NCI-H1048 (cell line): ENCODE data around the gene SLC39A1.
"Not testable (repeated sequence)": the region's sequence is repeated elsewhere in the genome, so short reads cannot be mapped to it uniquely, and the experiment has no call there.

Experiments used
- DNase-seq: peaks from one replicate; lab custom pipeline; 2025; lab: John Stamatoyannopoulos, UW

SLC39A1 gene

GRCh38 chr1:153963030-153963849, at the start of gene SLC39A1:
Gene SLC39A1, minus strand, starts transcription at chr1:153963537. Its CDS starts 822 bp downstream, at chr1:153962715.
- peak; percentile 99 for DNase-seq

- not testable (repeated sequence) for DNase-seq
Measured at GRCh38 chr1:154012543-154012942, 49.2 kb upstream of the SLC39A1 start.

- DNase-seq = no peak
Measured at GRCh38 chr1:154012129-154012528, 48.8 kb upstream of the SLC39A1 start.

- no peak for DNase-seq
Measured at GRCh38 chr1:154006136-154006535, 42.8 kb upstream of the SLC39A1 start.

- DNase-seq = no peak
Measured at GRCh38 chr1:154000420-154000819, 37.1 kb upstream of the SLC39A1 start.

- not testable (repeated sequence) for DNase-seq
Measured at GRCh38 chr1:153996882-153997281, 33.5 kb upstream of the SLC39A1 start.

GRCh38 chr1:153995640-153996039, 32.3 kb upstream of the SLC39A1 start:
- DNase-seq = no peak

GRCh38 chr1:153995202-153995601, 31.9 kb upstream of the SLC39A1 start:
- no peak for DNase-seq

GRCh38 chr1:153991806-153992205, 28.5 kb upstream of the SLC39A1 start:
- DNase-seq = no peak

- no peak for DNase-seq
Measured at GRCh38 chr1:153991151-153991630, 27.9 kb upstream of the SLC39A1 start.

GRCh38 chr1:153990468-153991150, 27.3 kb upstream of the SLC39A1 start, which contains the start of gene RPS27:
Gene RPS27, plus strand, starts transcription at chr1:153990762. Its CDS starts 35 bp downstream, at chr1:153990797.
- peak; percentile 98 for DNase-seq

GRCh38 chr1:153987621-153988020, 24.3 kb upstream of the SLC39A1 start:
- DNase-seq = no peak

GRCh38 chr1:153985941-153986761, 22.8 kb upstream of the SLC39A1 start, which contains the start of gene RAB13:
Gene RAB13, minus strand, starts transcription at chr1:153986339. Its CDS starts 103 bp downstream, at chr1:153986236.
- peak; percentile 76 for DNase-seq

- no peak for DNase-seq
Measured at GRCh38 chr1:153985341-153985912, 22.1 kb upstream of the SLC39A1 start.

GRCh38 chr1:153984123-153984894, 21.0 kb upstream of the SLC39A1 start:
- no peak for DNase-seq

GRCh38 chr1:153981735-153982134, 18.4 kb upstream of the SLC39A1 start:
- DNase-seq = not testable (repeated sequence)

- DNase-seq = not testable (repeated sequence)
Measured at GRCh38 chr1:153979091-153979490, 15.8 kb upstream of the SLC39A1 start.

GRCh38 chr1:153978274-153978909, 15.1 kb upstream of the SLC39A1 start:
- DNase-seq = no peak

GRCh38 chr1:153977250-153978240, 14.2 kb upstream of the SLC39A1 start, which contains the start of gene JTB:
Gene JTB, minus strand, starts transcription at chr1:153977674. Its CDS starts 422 bp downstream, at chr1:153977252.
- DNase-seq = peak; percentile 26
